Colonic mucosa (tissue), 4 donors: ENCODE measurements around the gene CAMK1D. TPM values are rescaled to one million over a fixed set of nuclear protein-coding genes. Genes with fewer than 3 reads are reported as not detected.

Source experiments
- DNase-seq: peaks from one replicate; pipeline ENCODE4 v3.0.0-alpha.2; 2020
- H3K27ac ChIP-seq: fragments of 200-600 bp; one replicate; pipeline ENCODE4 v1.8.0; 2021
- H3K27me3 ChIP-seq: fragments of 200-600 bp; one replicate; pipeline ENCODE4 v1.8.0; 2021
- H3K36me3 ChIP-seq: fragments of 200-600 bp; one replicate; pipeline ENCODE4 v1.8.0; 2021
- H3K4me1 ChIP-seq: fragments of 200-600 bp; one replicate; pipeline ENCODE4 v1.8.0; 2021; ENCODE audit warnings: mild to moderate bottlenecking
- H3K4me3 ChIP-seq: fragments of 200-600 bp; one replicate; pipeline ENCODE4 v1.8.0; 2021
- H3K9ac ChIP-seq, 2 donors: one replicate each; pipeline ENCODE4 v1.7.0; 2013; ENCODE audit warnings: control low read depth in 2 of 2, low read depth in 2 of 2, low read length in 2 of 2
- H3K9me3 ChIP-seq: fragments of 200-600 bp; one replicate; pipeline ENCODE4 v1.8.0; 2021
- intact Hi-C: fragments of 100-400 bp; cut with DNase I; formaldehyde crosslinking; loops from one replicate; pipeline ENCODE4 v1.14.1; 2022
- total RNA-seq, 2 donors: library from RNA; stranded (reverse); fragmentation: NEBNext Ultra II Directional in 1 of 2; extraction: Animal tissue kit (Norgen Biotek cat#: 25700) in 1 of 2; gene quantifications; one replicate each; pipeline ENCODE4 v1.2.1, GENCODE V29; 2021
- TF ChIP-seq, protein P1 (sequence below): fragments of 200-600 bp; IDR thresholded peaks from one replicate; pipeline ENCODE4 v1.8.0; 2022; ENCODE audit warnings: antibody characterized with exemption, mild to moderate bottlenecking
- donor health status: healthy.
- donor health status: DM: no; HTN: no; CAD: no.
- donor health status: DM: no; HTN: no; CAD: no.

The CAMK1D gene
- total RNA-seq, 2 donors from 2014 or later = 21.3 to 29.7 TPM

DNA sequence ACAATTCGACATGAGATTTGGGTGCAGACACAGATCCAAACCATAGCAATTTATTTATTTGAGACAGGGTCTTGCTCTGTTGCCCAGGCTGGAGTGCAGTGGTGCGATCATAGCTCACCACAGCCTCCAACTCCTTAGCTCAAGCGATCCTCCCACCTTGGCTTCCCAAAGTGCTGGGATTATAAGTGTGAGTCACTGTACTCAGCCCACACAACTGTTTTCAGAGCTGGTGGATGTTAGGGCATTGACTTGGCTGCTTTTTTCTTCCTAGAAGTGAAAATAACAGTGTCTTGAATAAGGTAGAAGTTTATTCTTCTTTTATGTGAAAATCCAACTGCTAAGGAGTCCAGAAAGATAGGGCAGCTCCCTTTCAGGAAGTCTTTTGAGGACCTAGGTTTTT, 520.1 kb downstream of the CAMK1D start:
- Histone ChIP-seq H3K4me1 (no peaks in the 10 kb centered on the region), H3K27me3 (no peaks in the 10 kb centered on the region), H3K27ac (no peak overlapping the region), H3K4me3 (no peak overlapping the region), H3K9me3 (no peaks in the 10 kb centered on the region), H3K36me3 (no peaks in the 10 kb centered on the region), H3K9ac (no peak overlapping the region)
- DNase-seq = no peak
- intact Hi-C loops = no loop called here
- TF ChIP-seq, protein P1, sequence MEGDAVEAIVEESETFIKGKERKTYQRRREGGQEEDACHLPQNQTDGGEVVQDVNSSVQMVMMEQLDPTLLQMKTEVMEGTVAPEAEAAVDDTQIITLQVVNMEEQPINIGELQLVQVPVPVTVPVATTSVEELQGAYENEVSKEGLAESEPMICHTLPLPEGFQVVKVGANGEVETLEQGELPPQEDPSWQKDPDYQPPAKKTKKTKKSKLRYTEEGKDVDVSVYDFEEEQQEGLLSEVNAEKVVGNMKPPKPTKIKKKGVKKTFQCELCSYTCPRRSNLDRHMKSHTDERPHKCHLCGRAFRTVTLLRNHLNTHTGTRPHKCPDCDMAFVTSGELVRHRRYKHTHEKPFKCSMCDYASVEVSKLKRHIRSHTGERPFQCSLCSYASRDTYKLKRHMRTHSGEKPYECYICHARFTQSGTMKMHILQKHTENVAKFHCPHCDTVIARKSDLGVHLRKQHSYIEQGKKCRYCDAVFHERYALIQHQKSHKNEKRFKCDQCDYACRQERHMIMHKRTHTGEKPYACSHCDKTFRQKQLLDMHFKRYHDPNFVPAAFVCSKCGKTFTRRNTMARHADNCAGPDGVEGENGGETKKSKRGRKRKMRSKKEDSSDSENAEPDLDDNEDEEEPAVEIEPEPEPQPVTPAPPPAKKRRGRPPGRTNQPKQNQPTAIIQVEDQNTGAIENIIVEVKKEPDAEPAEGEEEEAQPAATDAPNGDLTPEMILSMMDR = no peak

- Histone ChIP-seq H3K4me1 (no peaks in the 10 kb centered on the region), H3K4me3 (no peak overlapping the region), H3K9me3 (no peaks in the 10 kb centered on the region), H3K27ac (no peak overlapping the region), H3K27me3 (no peaks in the 10 kb centered on the region), H3K36me3 (no peaks in the 10 kb centered on the region), H3K9ac (no peak overlapping the region)
- intact Hi-C loops = no loop called here
- DNase-seq = no peak
- TF ChIP-seq, protein P1 = no peak
Observed at GRCh38 chr10:12872577-12872976, 523.2 kb downstream of the CAMK1D start.

DNA sequence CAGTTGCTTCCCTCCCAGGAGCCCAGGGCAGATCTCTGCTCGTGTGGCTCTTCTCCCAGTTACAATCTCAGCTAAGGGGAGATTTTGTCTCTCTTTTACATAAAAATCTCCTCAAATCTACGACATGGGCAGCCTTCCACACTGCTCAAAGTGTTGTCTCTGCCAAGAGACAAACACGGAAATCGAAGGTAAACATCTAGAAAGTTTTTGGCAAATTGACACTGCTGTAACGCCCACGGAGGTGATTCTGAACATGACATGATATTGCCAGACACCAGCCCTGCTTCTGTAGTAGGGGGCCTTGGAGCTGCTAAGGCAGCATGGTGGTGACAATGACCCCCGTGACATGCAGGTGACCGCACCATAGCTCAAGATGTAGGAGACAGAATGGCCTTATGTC, 523.8 kb downstream of the CAMK1D start:
- intact Hi-C loops = no loop called here
- H3K27ac ChIP-seq = no peak overlapping the region
- H3K4me3 ChIP-seq = no peak overlapping the region
- H3K9ac ChIP-seq = no peak overlapping the region
- TF ChIP-seq, protein P1 = no peak
- no peak for DNase-seq
- no peaks in the 10 kb centered on the region for H3K36me3 ChIP-seq
- no peaks in the 10 kb centered on the region for H3K27me3 ChIP-seq
- H3K9me3 ChIP-seq = no peaks in the 10 kb centered on the region
- no peaks in the 10 kb centered on the region for H3K4me1 ChIP-seq

DNA sequence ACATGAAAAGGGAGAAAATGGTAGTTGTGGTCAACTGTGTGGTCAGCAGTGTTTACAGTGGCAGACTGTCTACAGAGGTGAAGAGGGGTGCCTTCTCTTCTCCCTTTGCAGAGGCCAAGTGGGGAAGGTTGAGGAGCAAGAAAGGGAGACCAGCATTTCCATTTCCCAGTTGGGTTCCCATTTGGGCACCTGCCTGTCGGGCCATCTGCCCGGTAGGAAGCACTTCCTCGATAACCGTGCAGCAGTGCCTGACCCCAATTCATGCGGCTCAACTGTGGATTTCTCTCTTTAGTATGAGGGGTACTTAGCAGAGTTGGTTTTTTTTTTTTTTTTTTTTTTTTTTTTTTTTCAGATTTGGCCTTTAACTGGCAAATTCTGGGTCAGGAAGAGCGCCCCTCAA, 525.2 kb downstream of the CAMK1D start:
- H3K4me1 ChIP-seq = no peaks in the 10 kb centered on the region
- no peak overlapping the region for H3K9ac ChIP-seq
- TF ChIP-seq, protein P1 = no peak
- H3K9me3 ChIP-seq = no peaks in the 10 kb centered on the region
- H3K27ac ChIP-seq = no peak overlapping the region
- DNase-seq = no peak
- no peaks in the 10 kb centered on the region for H3K36me3 ChIP-seq
- intact Hi-C loops = no loop called here
- no peaks in the 10 kb centered on the region for H3K27me3 ChIP-seq
- H3K4me3 ChIP-seq = no peak overlapping the region

GRCh38 chr10:12875100-12875499, 525.8 kb downstream of the CAMK1D start:
- no peak for DNase-seq
- Histone ChIP-seq H3K9ac (no peak overlapping the region), H3K27me3 (no peaks in the 10 kb centered on the region), H3K36me3 (no peaks in the 10 kb centered on the region), H3K27ac (no peak overlapping the region), H3K9me3 (no peaks in the 10 kb centered on the region), H3K4me3 (no peak overlapping the region), H3K4me1 (no peaks in the 10 kb centered on the region)
- intact Hi-C loops = no loop called here
- TF ChIP-seq, protein P1 = no peak

DNA sequence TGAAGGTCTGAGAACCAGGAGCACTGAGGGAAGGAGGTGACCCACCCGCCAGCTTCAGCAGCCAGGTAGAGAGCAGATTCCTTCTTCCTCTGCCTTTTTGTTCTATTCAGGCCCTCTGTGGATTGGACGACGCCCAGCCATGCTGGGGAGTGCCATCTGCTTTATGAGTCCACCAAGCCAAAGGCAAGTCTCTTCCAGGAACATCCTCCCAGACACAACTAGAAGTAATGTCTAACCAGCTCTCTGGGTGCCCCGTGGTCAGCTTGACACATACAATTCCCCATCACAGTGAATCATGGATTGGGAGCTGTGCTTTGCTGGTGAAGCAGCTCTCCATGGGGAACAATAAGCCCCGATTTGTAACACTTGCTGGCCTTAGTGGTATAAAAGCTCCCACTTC, 526.9 kb downstream of the CAMK1D start:
- no peak overlapping the region for H3K4me3 ChIP-seq
- no peak for DNase-seq
- H3K4me1 ChIP-seq = no peaks in the 10 kb centered on the region
- H3K9me3 ChIP-seq = no peaks in the 10 kb centered on the region
- no peaks in the 10 kb centered on the region for H3K27me3 ChIP-seq
- no peak overlapping the region for H3K9ac ChIP-seq
- intact Hi-C loops = no loop called here
- H3K36me3 ChIP-seq = no peaks in the 10 kb centered on the region
- no peak overlapping the region for H3K27ac ChIP-seq
- TF ChIP-seq, protein P1 = no peak
